WI38 (cell line): ENCODE results near the gene KCNH1.

Experiments
- H3K4me3 ChIP-seq: 2 replicates; pipeline ENCODE4 v1.5.1; 2011; ENCODE audit warnings: low read depth, mild to moderate bottlenecking, control low read depth, low read length
- CTCF ChIP-seq: IDR thresholded peaks from 2 replicates; pipeline ENCODE4 v1.5.1; 2012; ENCODE audit warnings: low read depth, mild to moderate bottlenecking, control low read depth, low read length

KCNH1 gene

GRCh38 chr1:210758761-210759160, 375.2 kb downstream of the KCNH1 start:
- no peak overlapping the region for H3K4me3 ChIP-seq
- TF ChIP-seq CTCF: no peak

GRCh38 chr1:210758261-210758660, 375.7 kb downstream of the KCNH1 start:
- H3K4me3 ChIP-seq: no peak overlapping the region
- TF ChIP-seq CTCF: no peak

DNA sequence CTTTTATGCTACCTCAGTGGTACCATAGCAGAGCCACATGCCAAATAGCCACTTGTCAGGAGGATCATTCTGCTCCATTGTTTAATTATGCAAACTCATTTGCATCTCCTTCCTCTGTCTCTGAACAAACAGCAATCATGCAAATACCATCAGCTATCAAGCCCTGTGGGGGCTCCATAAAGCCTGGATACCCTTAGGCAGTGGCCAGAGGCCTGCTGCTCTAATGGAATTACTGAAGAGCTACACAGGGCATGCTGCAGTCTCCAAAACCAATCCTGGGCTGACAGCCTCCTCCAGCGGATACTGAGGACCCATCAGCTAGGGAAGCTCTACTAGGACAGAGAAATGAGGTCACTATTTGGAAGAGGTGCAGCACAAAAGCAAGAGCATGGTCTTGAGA, 376.3 kb downstream of the KCNH1 start:
- TF ChIP-seq CTCF: no peak

DNA sequence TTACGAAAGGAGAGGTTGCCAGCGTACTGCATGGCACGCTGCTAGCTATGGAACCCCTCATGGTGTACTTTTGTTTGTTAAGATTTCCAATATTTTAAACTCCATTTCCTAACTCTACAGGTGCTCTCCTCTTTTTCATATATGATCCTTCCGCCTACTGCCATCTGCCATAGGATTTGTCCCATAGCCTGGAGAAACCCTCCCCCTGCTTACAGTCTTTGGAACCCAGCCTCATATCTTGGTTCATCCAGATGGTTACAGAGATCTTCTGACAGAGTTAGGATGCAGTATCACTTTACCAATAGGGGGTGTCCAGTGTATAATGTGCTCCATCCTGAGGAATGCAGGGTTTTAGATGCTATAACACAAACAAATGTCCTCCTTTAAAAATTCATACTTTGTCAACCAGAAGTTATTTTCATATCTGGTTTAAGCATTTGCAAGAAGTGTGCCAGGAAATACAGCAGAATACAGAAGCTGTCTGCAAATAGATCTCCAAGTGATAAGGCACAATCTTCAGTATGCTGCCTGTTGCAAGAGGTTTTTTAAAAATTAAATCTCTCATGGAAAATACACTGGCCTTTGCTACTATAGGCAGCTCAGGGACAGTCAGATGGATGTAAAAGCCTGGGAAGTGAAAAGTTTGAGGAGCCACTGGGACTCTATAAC, 377.8 kb downstream of the KCNH1 start:
- TF ChIP-seq CTCF: no peak
- no peak overlapping the region for H3K4me3 ChIP-seq

More for the DNA sequence above, 376.3 kb downstream of the KCNH1 start:
- no peak overlapping the region for H3K4me3 ChIP-seq

GRCh38 chr1:210754878-210755665, 378.9 kb downstream of the KCNH1 start:
- no peak overlapping the region for H3K4me3 ChIP-seq
- TF ChIP-seq CTCF: no peak

GRCh38 chr1:210751911-210752310, 382.0 kb downstream of the KCNH1 start:
- TF ChIP-seq CTCF: no peak
- H3K4me3 ChIP-seq: no peak overlapping the region

DNA sequence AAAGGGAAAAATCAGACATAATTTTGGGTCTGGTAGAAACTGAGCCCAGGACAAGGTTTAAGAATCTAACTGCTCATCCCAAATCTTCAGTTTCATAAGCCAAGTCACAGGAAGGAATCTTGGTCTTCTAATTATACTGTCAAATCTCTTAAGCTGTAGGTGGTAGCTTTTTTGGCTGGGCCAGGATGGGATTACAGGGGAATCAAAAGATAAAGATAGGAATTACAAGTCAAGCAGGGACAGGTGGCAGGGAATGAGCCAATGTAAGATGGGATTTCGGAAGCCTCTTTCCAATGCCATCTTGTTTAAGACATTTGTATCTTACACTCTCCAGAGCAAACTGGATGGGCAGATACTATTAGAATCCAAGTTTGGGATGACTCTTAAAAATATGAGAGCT, 383.5 kb downstream of the KCNH1 start:
- TF ChIP-seq CTCF: no peak
- H3K4me3 ChIP-seq: no peak overlapping the region
